B cell (primary cell): Measurements from ENCODE around the gene SERPINA9.

Experiments used
- CTCF ChIP-seq: fragments of 200-600 bp; IDR thresholded peaks from one replicate; pipeline ENCODE4 v1.8.0; 2022; ENCODE audit warnings: antibody characterized with exemption, mild to moderate bottlenecking
- EZH2 ChIP-seq: IDR thresholded peaks from 2 replicates; pipeline ENCODE4 v1.6.1; 2012; ENCODE audit warnings: borderline replicate concordance, low read depth, mild to moderate bottlenecking, moderate library complexity, low read length; ENCODE audit not compliant: insufficient read depth, poor library complexity, severe bottlenecking

- TF ChIP-seq CTCF (no peak), EZH2 (no peak)
Measured at GRCh38 chr14:94439453-94440057, 36.4 kb downstream of the SERPINA9 start.
